LNCaP clone FGC (cell line): ENCODE results near the gene GABRR2.

Source experiments
- DNase-seq: peaks from one replicate; pipeline ENCODE4 v3.0.0-alpha.2; 2011; ENCODE audit warnings: low read depth
- H3K4me3 ChIP-seq: 2 replicates; pipeline ENCODE4 v1.5.1; 2011; ENCODE audit warnings: mild to moderate bottlenecking, low read depth, low read length, control low read depth
- TF ChIP-seq, protein P1 (sequence below): IDR thresholded peaks from 2 replicates; pipeline ENCODE4 v1.5.1; 2012; ENCODE audit warnings: mild to moderate bottlenecking; ENCODE audit not compliant: control insufficient read depth, insufficient read depth; ENCODE audit errors: extremely low read depth

GABRR2 gene

DNA sequence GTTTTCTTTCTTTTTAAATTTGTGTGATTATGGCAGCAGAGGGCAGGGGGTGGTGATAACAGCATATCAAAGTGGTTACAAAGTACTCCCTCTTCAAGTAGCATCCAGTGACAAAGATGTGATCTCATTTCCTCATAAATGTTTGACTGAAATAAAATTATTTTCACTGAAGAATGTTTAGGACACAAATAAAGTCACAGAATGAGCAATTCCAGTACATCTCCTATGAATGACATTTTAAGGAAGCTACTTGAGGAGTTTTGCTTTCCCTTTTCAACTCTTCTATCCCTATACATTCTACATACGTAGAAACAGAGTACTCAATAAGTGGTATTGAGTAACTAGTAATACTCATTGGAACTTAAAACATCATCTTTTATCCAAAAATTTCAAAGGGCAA, 13.9 kb upstream of the GABRR2 start:
- H3K4me3 ChIP-seq = no peak overlapping the region
- DNase-seq = no peak
- TF ChIP-seq, protein P1, sequence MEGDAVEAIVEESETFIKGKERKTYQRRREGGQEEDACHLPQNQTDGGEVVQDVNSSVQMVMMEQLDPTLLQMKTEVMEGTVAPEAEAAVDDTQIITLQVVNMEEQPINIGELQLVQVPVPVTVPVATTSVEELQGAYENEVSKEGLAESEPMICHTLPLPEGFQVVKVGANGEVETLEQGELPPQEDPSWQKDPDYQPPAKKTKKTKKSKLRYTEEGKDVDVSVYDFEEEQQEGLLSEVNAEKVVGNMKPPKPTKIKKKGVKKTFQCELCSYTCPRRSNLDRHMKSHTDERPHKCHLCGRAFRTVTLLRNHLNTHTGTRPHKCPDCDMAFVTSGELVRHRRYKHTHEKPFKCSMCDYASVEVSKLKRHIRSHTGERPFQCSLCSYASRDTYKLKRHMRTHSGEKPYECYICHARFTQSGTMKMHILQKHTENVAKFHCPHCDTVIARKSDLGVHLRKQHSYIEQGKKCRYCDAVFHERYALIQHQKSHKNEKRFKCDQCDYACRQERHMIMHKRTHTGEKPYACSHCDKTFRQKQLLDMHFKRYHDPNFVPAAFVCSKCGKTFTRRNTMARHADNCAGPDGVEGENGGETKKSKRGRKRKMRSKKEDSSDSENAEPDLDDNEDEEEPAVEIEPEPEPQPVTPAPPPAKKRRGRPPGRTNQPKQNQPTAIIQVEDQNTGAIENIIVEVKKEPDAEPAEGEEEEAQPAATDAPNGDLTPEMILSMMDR = no peak

DNA sequence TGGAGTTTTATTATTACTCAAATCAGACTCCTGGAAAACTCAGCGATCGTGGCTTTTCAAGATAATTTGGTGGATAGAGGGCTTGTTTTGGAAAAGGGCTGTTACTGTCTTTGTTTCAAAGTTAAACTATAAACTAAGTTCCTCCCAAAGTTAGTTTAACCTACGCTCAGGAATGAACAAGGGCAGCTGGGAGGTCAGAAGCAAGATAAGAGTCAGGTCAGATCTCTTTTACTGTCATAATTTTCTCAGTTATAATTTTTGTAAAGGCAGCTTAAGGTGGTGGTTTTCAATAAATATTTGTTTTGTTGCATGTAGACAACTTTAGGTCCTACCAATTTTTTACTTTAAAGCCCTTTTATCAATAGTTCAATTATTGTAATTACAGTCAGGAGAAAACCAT, 9.2 kb upstream of the GABRR2 start:
- TF ChIP-seq, protein P1 = no peak
- no peak for DNase-seq

DNA sequence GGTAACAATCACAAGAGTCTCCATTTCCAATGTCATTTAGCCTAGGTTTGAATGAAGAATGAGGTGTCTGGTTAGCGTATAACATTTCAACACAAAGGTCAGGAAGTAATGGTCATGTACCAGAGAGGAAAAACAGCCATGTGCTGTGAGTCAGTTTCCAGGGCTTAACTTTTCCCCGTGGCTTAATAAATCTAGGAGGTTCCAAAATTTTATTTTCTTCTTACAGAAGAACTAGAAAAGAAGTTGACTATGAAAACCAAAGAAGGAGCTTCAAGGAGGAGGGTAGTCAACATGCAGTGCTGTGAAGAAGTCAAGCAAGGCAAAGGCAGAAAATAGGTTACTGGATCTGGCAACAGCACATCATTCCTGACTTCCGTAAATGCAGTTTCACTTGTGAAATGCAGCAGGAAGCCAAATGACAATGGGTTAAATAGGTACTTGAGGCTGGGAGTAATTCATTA, 8.4 kb upstream of the GABRR2 start:
- TF ChIP-seq, protein P1 = no peak
- no peak overlapping the region for H3K4me3 ChIP-seq
- no peak for DNase-seq

More for the DNA sequence above, 9.2 kb upstream of the GABRR2 start:
- no peak overlapping the region for H3K4me3 ChIP-seq

DNA sequence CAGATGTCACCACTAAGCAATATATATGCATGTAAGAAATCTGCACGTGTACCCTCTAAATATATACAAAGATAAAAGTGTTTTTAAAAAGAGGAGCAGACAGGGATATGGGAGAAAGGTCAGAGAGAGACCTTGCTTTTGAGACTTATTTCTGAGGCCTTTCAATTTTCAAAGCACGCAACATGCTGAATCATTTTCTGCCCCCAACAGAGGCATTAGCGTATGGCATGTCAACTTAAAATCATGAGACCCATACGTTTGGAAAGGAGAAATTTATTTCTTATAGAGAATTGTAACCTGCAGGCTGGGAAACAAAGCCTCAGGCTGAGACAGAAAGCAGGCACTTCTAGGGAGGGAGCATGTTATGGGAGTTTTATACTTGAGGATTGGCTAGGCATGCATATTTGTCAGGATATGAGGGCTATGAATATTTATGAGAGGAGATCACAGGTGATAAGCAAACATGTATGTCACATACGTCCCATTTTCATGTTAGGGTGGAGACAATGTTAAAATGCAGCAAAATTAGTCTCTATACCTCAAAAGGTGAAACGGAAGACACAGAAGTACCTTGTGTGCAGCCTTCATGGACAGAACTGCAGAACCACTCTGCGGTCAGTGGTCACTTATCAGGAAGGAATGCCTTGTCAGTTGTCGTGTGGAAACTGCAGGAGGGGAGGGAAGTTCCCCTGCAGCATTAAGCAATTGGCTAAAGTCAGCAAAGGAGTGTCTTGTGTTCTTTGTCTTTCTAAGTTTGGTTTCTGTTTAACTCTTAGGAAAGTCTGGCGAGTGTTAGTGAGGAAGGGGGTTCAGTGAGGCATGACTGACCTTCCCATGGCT, 6.3 kb upstream of the GABRR2 start:
- TF ChIP-seq, protein P1 = no peak
- DNase-seq = no peak
- no peak overlapping the region for H3K4me3 ChIP-seq

DNA sequence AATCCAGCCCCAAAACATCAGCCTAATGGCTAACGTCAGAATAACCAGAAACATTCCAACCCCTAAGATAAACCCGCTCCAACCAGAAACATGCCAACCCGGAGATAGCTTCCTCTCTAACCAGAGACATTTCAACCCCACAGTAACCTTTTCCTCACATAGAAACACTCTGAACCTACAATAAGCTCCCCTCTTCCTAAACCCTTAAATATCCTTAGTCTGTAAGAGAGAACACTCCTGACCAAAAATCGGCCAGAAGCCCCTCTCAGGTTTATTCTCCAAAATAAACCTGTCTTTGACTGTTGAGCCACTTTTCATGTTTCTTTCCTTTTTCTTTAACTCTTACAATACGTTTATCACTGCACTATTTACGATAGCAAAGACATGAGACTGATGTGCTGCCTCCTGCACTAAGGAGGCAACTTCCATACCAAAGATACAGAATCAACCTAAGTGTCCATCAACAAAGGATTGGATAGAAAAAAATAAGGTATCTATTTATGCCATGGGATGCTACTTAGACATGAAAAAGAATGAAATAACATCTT, 5.0 kb upstream of the GABRR2 start:
- no peak for DNase-seq
- TF ChIP-seq, protein P1 = no peak
- no peak overlapping the region for H3K4me3 ChIP-seq

DNA sequence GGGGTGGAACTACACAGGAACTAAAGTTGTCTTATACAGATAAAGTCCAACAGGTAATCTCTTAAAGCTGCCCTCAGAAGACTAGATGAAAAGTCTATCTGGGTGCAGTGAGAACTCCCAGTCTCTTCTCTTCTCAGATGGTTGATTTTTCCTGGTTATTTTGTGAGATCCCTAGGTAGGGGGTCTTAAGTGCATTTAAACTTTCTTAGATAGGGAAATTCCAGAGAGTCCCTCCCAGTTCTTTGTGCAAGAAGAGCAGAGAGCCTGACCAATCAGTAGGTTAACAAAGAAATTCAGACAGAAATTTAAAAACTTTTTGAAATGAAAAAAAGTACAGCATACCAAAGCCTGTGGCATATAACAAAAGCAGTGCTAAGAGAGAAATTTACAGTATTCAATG, 2.0 kb upstream of the GABRR2 start:
- DNase-seq = no peak
- TF ChIP-seq, protein P1 = no peak
- no peak overlapping the region for H3K4me3 ChIP-seq

DNA sequence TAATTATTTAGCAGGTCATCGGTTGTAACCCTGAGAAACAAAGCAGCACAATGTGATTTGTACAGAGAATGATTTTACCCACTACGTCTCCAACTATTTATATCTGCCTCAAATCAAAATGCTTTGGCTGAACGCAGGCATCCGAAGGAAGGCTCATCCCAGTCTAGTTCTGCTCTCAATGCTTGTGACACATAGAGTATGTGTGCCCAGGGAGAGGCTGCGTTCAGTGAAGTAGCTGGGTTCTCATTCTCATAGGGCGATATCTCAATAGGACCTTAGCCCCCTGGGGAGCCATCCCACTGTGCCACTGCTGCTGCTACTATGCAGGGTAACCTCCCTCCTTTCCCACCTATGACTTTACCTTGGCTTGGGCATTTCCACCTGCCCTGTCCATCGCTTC, 407 bp downstream of the GABRR2 start:
- H3K4me3 ChIP-seq = no peak overlapping the region
- no peak for DNase-seq
- TF ChIP-seq, protein P1 = no peak
